IMR-90 (cell line): ENCODE data around the gene POLR1G. TPM values are rescaled to one million over a fixed set of nuclear protein-coding genes. Genes with fewer than 3 reads are reported as not detected.
"Not testable (repeated sequence)": the region's sequence is repeated elsewhere in the genome, so short reads cannot be mapped to it uniquely, and the experiment has no call there.

Experiments used
- ATAC-seq: fragments of 200-7000 bp; cut with Tn5 transposase; 2 replicates; pipeline ENCODE4 v1.9.1; 2020; ENCODE audit warnings: low read depth, mild to moderate bottlenecking, moderate library complexity
- BruUV-seq: library from RNA; stranded (reverse); fragments of 400-500 nt; replicated peaks from 2 replicates; lab custom pipeline; 2021; lab: Mats Ljungman, UMichigan
- CTCF ChIA-PET: fragments of 300-600 bp; formaldehyde crosslinking; extraction: SDS; loops from one replicate; lab custom pipeline; 2021; ENCODE audit warnings: antibody characterized with exemption; lab: Yijun Ruan, JAX
- POLR2A ChIA-PET: fragments of 300-600 bp; sonication (Branson Sonifier 250); formaldehyde crosslinking; loops from one replicate; lab custom pipeline; 2022; ENCODE audit warnings: antibody characterized with exemption; ENCODE audit not compliant: unreplicated experiment; lab: Charles Lee
- DNase-seq: peaks from one replicate; pipeline ENCODE4 v3.0.0; 2013
- H2AFZ ChIP-seq: replicated peaks from 2 replicates; pipeline ENCODE3; 2013; ENCODE audit warnings: low read length, mild to moderate bottlenecking; ENCODE audit not compliant: poor library complexity
- H2AK5ac ChIP-seq: 2 replicates; pipeline ENCODE4 v1.6.1; 2013; ENCODE audit warnings: low read depth, low read length, inconsistent platforms
- H2AK9ac ChIP-seq: replicated peaks from 2 replicates; pipeline ENCODE3; 2013; ENCODE audit warnings: mild to moderate bottlenecking, low read depth, low read length, moderate library complexity; ENCODE audit not compliant: poor library complexity
- H2BK120ac ChIP-seq: 2 replicates; pipeline ENCODE4 v1.6.1; 2013; ENCODE audit warnings: low read depth, low read length, inconsistent platforms
- H2BK15ac ChIP-seq: 3 replicates; pipeline ENCODE4 v1.6.1; 2013; ENCODE audit warnings: low read depth, low read length, inconsistent platforms
- H2BK20ac ChIP-seq: 2 replicates; pipeline ENCODE4 v1.6.1; 2013; ENCODE audit warnings: low read depth, mild to moderate bottlenecking, inconsistent platforms, low read length, moderate library complexity
- H2BK5ac ChIP-seq: 2 replicates; pipeline ENCODE4 v1.6.1; 2013; ENCODE audit warnings: mild to moderate bottlenecking, low read depth, low read length, inconsistent platforms; ENCODE audit not compliant: poor library complexity, severe bottlenecking
- H3K14ac ChIP-seq: replicated peaks from 2 replicates; pipeline ENCODE4 v1.6.1; 2013; ENCODE audit warnings: low read depth, low read length, inconsistent platforms
- H3K18ac ChIP-seq: 2 replicates; pipeline ENCODE4 v1.6.1; 2013; ENCODE audit warnings: low read depth, low read length, control low read depth
- H3K23ac ChIP-seq: 2 replicates; pipeline ENCODE4 v1.6.1; 2013; ENCODE audit warnings: low read depth, low read length, inconsistent platforms
- H3K27ac ChIP-seq: 2 replicates; pipeline ENCODE4 v1.5.1; 2013; ENCODE audit warnings: mild to moderate bottlenecking, control low read depth, low read length; ENCODE audit not compliant: insufficient read depth
- H3K27me3 ChIP-seq: 2 replicates; pipeline ENCODE4 v1.6.1; 2013; ENCODE audit warnings: low read length; ENCODE audit not compliant: control insufficient read depth, insufficient read depth
- H3K36me3 ChIP-seq: 2 replicates; pipeline ENCODE4 v1.6.1; 2013; ENCODE audit warnings: low read length, mixed read lengths; ENCODE audit not compliant: control insufficient read depth, insufficient read depth
- H3K4ac ChIP-seq: 2 replicates; pipeline ENCODE4 v1.6.1; 2013; ENCODE audit warnings: low read depth, low read length, inconsistent platforms
- H3K4me1 ChIP-seq: 2 replicates; pipeline ENCODE4 v1.6.1; 2013; ENCODE audit warnings: low read length, mixed read lengths; ENCODE audit not compliant: control insufficient read depth, insufficient read depth
- H3K4me2 ChIP-seq: 2 replicates; pipeline ENCODE4 v1.6.1; 2013; ENCODE audit warnings: low read depth, mild to moderate bottlenecking, control low read depth, low read length, moderate library complexity
- H3K4me3 ChIP-seq: 2 replicates; pipeline ENCODE4 v1.5.1; 2013; ENCODE audit warnings: low read depth, mild to moderate bottlenecking, control low read depth, low read length, moderate library complexity; ENCODE audit not compliant: insufficient read depth
- H3K56ac ChIP-seq: 2 replicates; pipeline ENCODE4 v1.6.1; 2013; ENCODE audit warnings: low read length, inconsistent platforms; ENCODE audit not compliant: insufficient read depth; ENCODE audit errors: extremely low read depth
- H3K79me1 ChIP-seq, 2 experiments: 2 replicates each; pipeline ENCODE4 v1.6.1; 2013; ENCODE audit warnings: low read length in 2 of 2, inconsistent platforms in 1 of 2, low read depth in 1 of 2
- H3K9ac ChIP-seq: 2 replicates; pipeline ENCODE4 v1.6.1; 2013; ENCODE audit warnings: low read depth, low read length, control low read depth
- H3K9me1 ChIP-seq: 2 replicates; pipeline ENCODE4 v1.6.1; 2013; ENCODE audit warnings: low read length, inconsistent platforms; ENCODE audit not compliant: insufficient read depth
- H3K9me3 ChIP-seq: 2 replicates; pipeline ENCODE4 v1.6.1; 2013; ENCODE audit warnings: low read length; ENCODE audit not compliant: control insufficient read depth, insufficient read depth
- H4K20me1 ChIP-seq: 2 replicates; pipeline ENCODE4 v1.6.1; 2013; ENCODE audit warnings: low read length, inconsistent platforms; ENCODE audit not compliant: insufficient read depth
- H4K5ac ChIP-seq: 2 replicates; pipeline ENCODE4 v1.6.1; 2013; ENCODE audit warnings: mild to moderate bottlenecking, low read depth, low read length, control low read depth
- H4K8ac ChIP-seq, 2 experiments: 2 replicates each; pipeline ENCODE4 v1.6.1; 2013; ENCODE audit warnings: low read depth in 2 of 2, low read length in 2 of 2, control low read depth in 1 of 2, inconsistent platforms in 1 of 2
- H4K91ac ChIP-seq: 2 replicates; pipeline ENCODE4 v1.6.1; 2013; ENCODE audit warnings: low read depth, low read length, inconsistent platforms; ENCODE audit not compliant: insufficient read depth
- BHLHE40 ChIP-seq: fragments of 150-350 bp; IDR thresholded peaks from 2 replicates; pipeline ENCODE4 v1.6.1; 2016; ENCODE audit warnings: mild to moderate bottlenecking, low read depth, low read length
- CEBPB ChIP-seq: IDR thresholded peaks from 2 replicates; pipeline ENCODE4 v1.6.1; 2012; ENCODE audit warnings: low read depth, low read length, improper control_type of control experiment
- NFE2L2 ChIP-seq: fragments of 150-350 bp; IDR thresholded peaks from 2 replicates; pipeline ENCODE4 v1.6.1; 2016; ENCODE audit warnings: low read depth, mild to moderate bottlenecking, low read length
- WGBS, 2 experiments: methylation state at CpG; one replicate each; pipeline versions ENCODE4 v1.1.5 to v1.1.7; 2013; ENCODE audit warnings: missing lambda C conversion rate in 2 of 2; ENCODE audit not compliant: insufficient read length in 1 of 2; ENCODE audit errors: extremely low coverage in 2 of 2; 5-methylcytosine and 5-hydroxymethylcytosine counted together
- dilution Hi-C: fragments of 300-500 bp; cut with HindIII; formaldehyde crosslinking; loops from one replicate; pipeline ENCODE4 v1.14.3; 2018; ENCODE audit warnings: low sequenced_read_pairs; ENCODE audit not compliant: unreplicated experiment
- in situ Hi-C: fragments of 300-500 bp; cut with MboI; formaldehyde crosslinking; loops from 3 replicates; pipeline ENCODE4 v1.14.3; 2019; ENCODE audit warnings: low sequenced_read_pairs, inconsistent platforms, mixed read lengths
- intact Hi-C: fragments of 100-400 bp; cut with micrococcal nuclease; formaldehyde crosslinking; loops from 2 replicates; pipeline ENCODE4 v1.10.0; 2022
- polyA plus RNA-seq, 3 experiments: library from polyadenylated mRNA; depleted of rRNA; stranded (reverse); fragments of >200 nt; gene quantifications; 2 replicates each; pipeline ENCODE4 v1.2.3, GENCODE V29; 2012; ENCODE audit warnings: low replicate concordance in 1 of 3
- total RNA-seq: library from RNA; depleted of rRNA; stranded (reverse); fragments of >200 nt; gene quantifications from 2 replicates; pipeline ENCODE4 v1.2.3, GENCODE V29; 2012
- TF ChIP-seq, protein P1 (sequence below): fragments of 150-350 bp; IDR thresholded peaks from 2 replicates; pipeline ENCODE4 v1.6.1; 2017; ENCODE audit warnings: mild to moderate bottlenecking, antibody characterized with exemption, low read length, low read depth

POLR1G gene
- total and polyA plus RNA-seq, 2 of the 4 experiments (the other 2 are of a cell fraction): 8.0 to 12.5 TPM

DNA sequence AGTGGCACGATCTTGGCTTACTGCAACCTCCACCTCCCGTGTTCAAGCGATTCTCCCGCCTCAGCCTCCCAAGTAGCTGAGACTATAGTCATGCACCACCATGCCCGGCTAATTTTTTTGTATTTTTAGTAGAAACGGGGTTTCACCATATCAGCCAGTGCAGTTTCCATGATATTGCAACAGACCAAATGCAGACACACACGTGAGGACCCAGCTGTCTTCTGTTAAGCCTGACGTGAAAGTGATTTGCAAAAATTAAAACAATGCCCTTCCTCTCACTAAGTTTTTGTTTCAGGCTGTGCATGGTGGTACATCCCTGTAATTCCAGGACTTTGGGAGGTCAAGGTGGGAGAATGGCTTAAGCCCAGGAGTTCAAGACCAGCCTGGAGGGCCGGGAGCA, 24.6 kb downstream of the POLR1G start:
- TF ChIP-seq BHLHE40: peak; percentile 89
- TF ChIP-seq CEBPB: peak; percentile 80
- TF ChIP-seq NFE2L2: peak; percentile 26; the same call in 1 of the 2 replicates
- TF ChIP-seq, protein P1, sequence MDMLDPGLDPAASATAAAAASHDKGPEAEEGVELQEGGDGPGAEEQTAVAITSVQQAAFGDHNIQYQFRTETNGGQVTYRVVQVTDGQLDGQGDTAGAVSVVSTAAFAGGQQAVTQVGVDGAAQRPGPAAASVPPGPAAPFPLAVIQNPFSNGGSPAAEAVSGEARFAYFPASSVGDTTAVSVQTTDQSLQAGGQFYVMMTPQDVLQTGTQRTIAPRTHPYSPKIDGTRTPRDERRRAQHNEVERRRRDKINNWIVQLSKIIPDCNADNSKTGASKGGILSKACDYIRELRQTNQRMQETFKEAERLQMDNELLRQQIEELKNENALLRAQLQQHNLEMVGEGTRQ: peak; percentile 43; the same call in 1 of the 2 replicates
- H3K4me3 ChIP-seq, intact Hi-C loops, H3K4me1 ChIP-seq, H4K5ac ChIP-seq, H3K27me3 ChIP-seq, in situ Hi-C loops, H2BK5ac ChIP-seq, H4K20me1 ChIP-seq, H3K9me1 ChIP-seq, H3K36me3 ChIP-seq, POLR2A ChIA-PET, H3K23ac ChIP-seq, H3K9me3 ChIP-seq, H2AK9ac ChIP-seq, H4K91ac ChIP-seq, H3K9ac ChIP-seq, ATAC-seq, H2BK20ac ChIP-seq, H3K56ac ChIP-seq, BruUV-seq, dilution Hi-C loops: not testable (repeated sequence)
- peaks cover 0 to 13% of the 10 kb centered on the region in 2 experiments; a peak in 2 of 4 replicates for H3K79me1 ChIP-seq
- H3K4me2 ChIP-seq: peak overlapping the region; percentile 20; the same call in 1 of the 2 replicates
- H3K18ac ChIP-seq: peak overlapping the region; percentile 5; the same call in 1 of the 2 replicates
- H2AFZ ChIP-seq: peak overlapping the region; percentile 51
- H3K4ac ChIP-seq: peak overlapping the region; percentile 24; the same call in 1 of the 2 replicates
- peak overlapping the region; percentile 30; the same call in 1 of the 2 replicates for H2BK120ac ChIP-seq
- CTCF ChIA-PET: interaction anchor here (1.0 to 1.6 kb wide), 2 partner anchors 8 to 48 kb away, joined by 3 to 11 read pairs; no protein-coding TSS in a partner anchor
- H4K8ac ChIP-seq: peak overlapping the region in 1 of 2 experiments; percentile 79; a peak in 1 of 4 replicates
- peak overlapping the region; percentile 66; the same call in 1 of the 2 replicates for H3K27ac ChIP-seq
- H2BK15ac ChIP-seq: peak overlapping the region; percentile 56; the same call in 1 of the 3 replicates
- H2AK5ac ChIP-seq: peak overlapping the region; percentile 71; the same call in 1 of the 2 replicates
- peak; percentile 71 for DNase-seq
- 67% methylated on average over 3 of the region's 9 CpGs; no CpG with 5 or more reads in 1 of the 2 experiments for WGBS, 2 experiments
- H3K14ac ChIP-seq: peak overlapping the region; percentile 17; the same call in 1 of the 2 replicates

DNA sequence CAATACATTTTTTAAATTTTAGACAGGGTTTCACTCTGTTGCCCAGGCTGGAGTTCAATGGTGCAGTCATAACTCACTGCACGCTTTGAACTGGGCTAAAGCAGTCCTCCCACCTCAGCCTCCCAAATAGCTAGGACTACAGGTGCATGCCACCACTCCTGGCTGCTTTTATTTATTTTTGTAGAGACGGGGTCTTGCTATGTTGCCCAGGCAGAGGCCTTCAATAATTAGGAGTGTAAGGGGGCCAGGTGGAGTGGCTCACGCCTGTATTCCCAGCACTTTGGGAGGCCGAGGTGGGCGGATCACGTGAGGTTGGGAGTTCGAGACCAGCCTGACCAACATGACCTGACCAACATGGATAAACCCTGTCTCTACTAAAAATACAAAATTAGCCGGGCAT, 26.1 kb downstream of the POLR1G start:
- H4K8ac ChIP-seq, ATAC-seq, H3K27ac ChIP-seq, H3K56ac ChIP-seq, POLR2A ChIA-PET, H2AK9ac ChIP-seq, BruUV-seq, intact Hi-C loops, H2BK20ac ChIP-seq, in situ Hi-C loops, H4K5ac ChIP-seq, H3K9ac ChIP-seq, H3K36me3 ChIP-seq, DNase-seq, dilution Hi-C loops, H2BK120ac ChIP-seq, H2AFZ ChIP-seq, H3K4me2 ChIP-seq, H4K20me1 ChIP-seq, H3K79me1 ChIP-seq, H3K9me3 ChIP-seq, H3K4me3 ChIP-seq, H4K91ac ChIP-seq, H3K9me1 ChIP-seq, H3K4me1 ChIP-seq, H2BK15ac ChIP-seq, H3K27me3 ChIP-seq, H2BK5ac ChIP-seq, H3K23ac ChIP-seq, H3K4ac ChIP-seq, H2AK5ac ChIP-seq, H3K14ac ChIP-seq, H3K18ac ChIP-seq: not testable (repeated sequence)
- CTCF ChIA-PET: interaction anchor here (0.7 to 1.6 kb wide), 3 partner anchors 46 to 67 kb away, joined by 3 to 11 read pairs (median 4); no protein-coding TSS in a partner anchor
- WGBS, 2 experiments: 93% methylated on average over 5 of the region's 8 CpGs; no CpG with 5 or more reads in 1 of the 2 experiments
